Neutrophil (primary cell): Measurements from ENCODE around the gene DOHH.
"Not testable (repeated sequence)": the region's sequence is repeated elsewhere in the genome, so short reads cannot be mapped to it uniquely, and the experiment has no call there.

Experiments used
- H3K27ac ChIP-seq: fragments of 200-600 bp; sonication (generic); 2 replicates; pipeline ENCODE4 v1.5.1; 2016; ENCODE audit warnings: mild to moderate bottlenecking, moderate library complexity
- H3K27me3 ChIP-seq: fragments of 200-600 bp; sonication (generic); 2 replicates; pipeline ENCODE4 v1.6.0; 2016; ENCODE audit warnings: mild to moderate bottlenecking
- H3K36me3 ChIP-seq: fragments of 200-600 bp; sonication (generic); 2 replicates; pipeline ENCODE4 v1.5.1; 2017
- H3K4me1 ChIP-seq, 2 experiments: fragments of 200-600 bp in 1 of 2; sonication (generic) in 1 of 2; 1 replicate in 1 of 2; 2 replicates in 1 of 2; pipeline versions ENCODE4 v1.5.1 to v1.6.1; 2013 to 2016; ENCODE audit warnings: low read depth in 1 of 2, low read length in 1 of 2, mild to moderate bottlenecking in 1 of 2, moderate library complexity in 1 of 2; ENCODE audit not compliant: control insufficient read depth in 1 of 2, insufficient read depth in 1 of 2
- H3K4me3 ChIP-seq, 2 experiments: fragments of 200-600 bp in 1 of 2; sonication (generic) in 1 of 2; 1 replicate in 1 of 2; 2 replicates in 1 of 2; pipeline ENCODE4 v1.5.1; 2013 to 2016; ENCODE audit warnings: low read depth in 1 of 2, low read length in 1 of 2, mild to moderate bottlenecking in 1 of 2, moderate library complexity in 1 of 2
- H3K9me3 ChIP-seq: fragments of 200-600 bp; sonication (generic); 2 replicates; pipeline ENCODE4 v1.5.1; 2016
- TF ChIP-seq, protein P1 (sequence below): fragments of 200-600 bp; sonication (generic); IDR thresholded peaks from 2 replicates; pipeline ENCODE4 v1.5.1; 2016; ENCODE audit warnings: antibody characterized with exemption

Gene DOHH

DNA sequence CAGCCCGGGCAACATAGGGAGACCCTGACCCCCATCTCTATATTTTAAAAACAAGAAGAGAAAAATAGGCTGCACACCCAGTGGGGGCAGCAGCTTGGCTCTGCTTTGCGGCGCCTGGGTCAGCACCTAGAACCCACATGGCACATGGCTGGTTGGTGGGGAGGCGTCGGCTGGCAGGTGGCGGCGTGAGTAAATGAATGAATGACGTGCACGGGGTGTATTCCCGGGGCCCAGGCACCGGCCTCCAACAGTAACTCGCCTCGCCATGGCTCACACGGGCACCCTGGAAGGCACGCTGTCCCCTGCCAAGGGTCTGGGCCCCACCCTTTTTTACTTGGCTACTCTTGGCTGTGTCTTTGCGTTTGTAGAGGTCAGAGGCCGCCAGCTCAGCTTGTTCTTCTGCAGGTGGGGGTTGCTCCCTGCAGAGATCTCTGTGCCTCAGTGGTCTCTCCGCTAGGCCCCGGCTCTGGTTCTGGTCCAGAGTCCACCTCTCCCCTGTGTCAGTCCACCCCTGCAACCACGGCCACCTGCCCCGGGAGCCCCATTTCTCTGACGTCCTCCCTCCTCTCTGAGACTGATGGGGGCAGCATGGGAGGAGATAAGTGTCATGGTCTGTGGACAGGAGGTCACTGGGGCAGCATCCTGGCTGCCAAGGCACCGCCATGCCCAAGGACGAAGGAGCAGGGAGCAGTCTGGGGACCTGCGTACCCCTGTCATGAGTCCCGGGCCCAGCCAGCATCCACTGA is 11.2 kb upstream of the DOHH start:
- H3K27ac ChIP-seq = no peak overlapping the region
- no peak overlapping the region for H3K4me3 ChIP-seq
- H3K36me3 ChIP-seq = peaks cover 66% of the 10 kb centered on the region
- H3K27me3 ChIP-seq = no peaks in the 10 kb centered on the region
- H3K4me1 ChIP-seq = peaks cover 12% of the 10 kb centered on the region in 2 experiments
- H3K9me3 ChIP-seq = no peaks in the 10 kb centered on the region
- TF ChIP-seq, protein P1, sequence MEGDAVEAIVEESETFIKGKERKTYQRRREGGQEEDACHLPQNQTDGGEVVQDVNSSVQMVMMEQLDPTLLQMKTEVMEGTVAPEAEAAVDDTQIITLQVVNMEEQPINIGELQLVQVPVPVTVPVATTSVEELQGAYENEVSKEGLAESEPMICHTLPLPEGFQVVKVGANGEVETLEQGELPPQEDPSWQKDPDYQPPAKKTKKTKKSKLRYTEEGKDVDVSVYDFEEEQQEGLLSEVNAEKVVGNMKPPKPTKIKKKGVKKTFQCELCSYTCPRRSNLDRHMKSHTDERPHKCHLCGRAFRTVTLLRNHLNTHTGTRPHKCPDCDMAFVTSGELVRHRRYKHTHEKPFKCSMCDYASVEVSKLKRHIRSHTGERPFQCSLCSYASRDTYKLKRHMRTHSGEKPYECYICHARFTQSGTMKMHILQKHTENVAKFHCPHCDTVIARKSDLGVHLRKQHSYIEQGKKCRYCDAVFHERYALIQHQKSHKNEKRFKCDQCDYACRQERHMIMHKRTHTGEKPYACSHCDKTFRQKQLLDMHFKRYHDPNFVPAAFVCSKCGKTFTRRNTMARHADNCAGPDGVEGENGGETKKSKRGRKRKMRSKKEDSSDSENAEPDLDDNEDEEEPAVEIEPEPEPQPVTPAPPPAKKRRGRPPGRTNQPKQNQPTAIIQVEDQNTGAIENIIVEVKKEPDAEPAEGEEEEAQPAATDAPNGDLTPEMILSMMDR = no peak

DNA sequence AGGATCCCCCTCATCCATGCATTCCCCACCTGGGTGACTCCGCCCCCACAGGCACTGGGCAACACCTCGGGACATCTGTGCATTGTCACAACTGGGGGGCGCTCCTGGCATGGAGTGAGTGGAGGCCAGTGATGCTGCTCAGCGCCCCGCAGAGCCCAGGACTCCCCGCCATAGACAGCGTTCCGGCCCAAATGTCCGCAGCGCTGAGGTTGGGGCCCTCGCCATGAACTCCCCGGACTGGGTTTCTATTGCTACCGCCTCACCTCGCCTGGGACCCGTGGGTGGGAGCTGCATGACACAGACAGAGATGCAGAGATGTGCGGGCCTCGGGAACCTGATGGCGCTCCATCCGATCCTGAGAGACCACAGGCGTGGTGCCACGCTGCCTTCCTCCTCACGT is 10.3 kb upstream of the DOHH start:
- H3K9me3 ChIP-seq = no peaks in the 10 kb centered on the region
- no peak overlapping the region for H3K27ac ChIP-seq
- peaks cover 61% of the 10 kb centered on the region for H3K36me3 ChIP-seq
- H3K4me3 ChIP-seq = no peak overlapping the region
- H3K4me1 ChIP-seq = peaks cover 14 to 16% of the 10 kb centered on the region in 2 experiments
- TF ChIP-seq, protein P1 = no peak
- no peaks in the 10 kb centered on the region for H3K27me3 ChIP-seq

DNA sequence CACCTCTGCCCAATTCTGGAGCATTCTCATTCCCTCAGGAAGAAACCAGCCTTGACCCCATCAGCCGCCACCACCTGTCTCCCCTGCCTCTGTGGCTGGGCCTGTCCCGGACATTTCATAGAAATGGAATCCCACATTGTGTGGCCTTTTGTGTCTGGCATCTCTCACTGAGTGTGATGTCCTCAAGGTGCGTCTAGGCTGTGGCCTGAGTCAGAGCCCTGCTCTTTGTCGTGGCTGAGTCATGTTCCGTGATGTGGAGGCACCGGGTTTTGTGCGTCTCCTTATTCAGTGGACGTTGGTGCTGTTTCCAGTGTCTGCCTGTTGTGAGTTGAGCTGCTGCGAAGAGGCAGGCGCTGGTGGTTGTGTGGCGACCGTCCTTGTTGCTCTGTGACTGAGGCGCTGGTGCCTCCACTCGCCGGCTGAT is 9.1 kb upstream of the DOHH start:
- Histone ChIP-seq H3K36me3 (peaks cover 55% of the 10 kb centered on the region), H3K4me3 (no peak overlapping the region), H3K27ac (no peak overlapping the region), H3K4me1 (peaks cover 23 to 25% of the 10 kb centered on the region in 2 experiments), H3K27me3 (no peaks in the 10 kb centered on the region), H3K9me3 (no peaks in the 10 kb centered on the region)
- TF ChIP-seq, protein P1 = no peak

DNA sequence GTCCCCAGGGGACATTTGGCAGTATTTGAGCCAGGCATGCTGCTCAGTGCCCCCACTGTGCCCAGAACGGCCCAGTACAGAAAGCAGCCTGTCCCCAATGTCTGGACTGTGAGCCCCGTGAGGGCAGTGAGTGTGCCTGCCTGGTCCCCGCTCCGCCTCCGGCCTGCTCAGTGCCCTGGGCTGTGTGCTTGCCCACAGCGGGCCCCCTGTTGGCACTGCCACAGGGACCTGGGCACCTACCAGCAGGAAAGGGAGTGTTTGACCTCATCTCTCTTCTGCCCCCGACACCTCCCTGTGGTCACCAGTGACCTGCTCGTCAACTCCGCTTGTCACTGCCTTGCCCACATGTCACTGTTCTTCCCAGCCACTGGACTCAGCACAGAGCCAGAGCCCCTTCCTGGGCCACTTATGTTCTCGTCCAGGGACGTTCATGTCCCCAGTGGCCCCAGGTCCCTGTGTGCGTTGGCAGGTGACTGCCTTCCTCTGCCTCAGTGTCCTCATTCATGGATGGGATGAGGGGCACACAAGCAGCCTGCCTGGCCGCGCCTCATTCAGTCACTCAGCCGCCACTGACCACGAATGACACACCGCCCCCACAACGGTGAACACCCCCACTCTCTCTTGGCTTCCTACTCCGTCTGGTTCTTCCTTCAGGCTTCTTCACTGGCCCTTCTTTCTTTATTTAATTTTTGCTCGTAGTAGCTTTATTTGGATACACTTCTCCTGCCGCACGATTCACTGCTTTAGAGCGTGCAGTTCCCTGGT is 8.5 kb upstream of the DOHH start:
- Histone ChIP-seq H3K36me3 (peaks cover 53% of the 10 kb centered on the region), H3K27me3 (no peaks in the 10 kb centered on the region), H3K27ac (no peak overlapping the region), H3K4me3 (no peak overlapping the region), H3K4me1 (peaks cover 23 to 25% of the 10 kb centered on the region in 2 experiments), H3K9me3 (no peaks in the 10 kb centered on the region)
- TF ChIP-seq, protein P1 = no peak

DNA sequence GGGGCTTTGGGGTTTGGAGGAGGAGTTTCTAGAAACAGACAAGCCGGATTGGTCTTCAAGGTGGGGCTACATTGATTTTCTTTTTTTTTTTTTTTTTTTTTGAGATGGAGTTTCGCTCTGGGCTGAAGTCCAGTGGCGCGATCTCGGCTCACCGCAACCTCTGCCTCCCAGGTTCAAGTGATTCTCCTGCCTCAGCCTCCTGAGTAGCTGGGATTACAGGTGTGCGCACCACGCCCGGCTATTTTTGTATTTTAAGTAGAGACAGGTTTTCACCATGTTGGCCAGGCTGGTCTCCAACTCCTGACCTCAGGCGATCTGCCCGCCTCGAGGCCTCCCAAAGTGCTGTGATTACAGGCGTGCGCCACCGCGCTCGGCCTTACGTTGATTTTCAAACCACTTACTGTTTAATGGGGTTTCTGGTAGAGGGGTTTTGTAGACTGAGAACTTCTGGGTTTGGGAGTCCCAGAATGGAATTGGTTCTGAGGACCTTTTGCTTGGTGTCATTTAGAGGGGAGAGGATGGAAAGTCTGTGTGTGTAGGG is 7.7 kb upstream of the DOHH start:
- peaks cover 23 to 25% of the 10 kb centered on the region in 2 experiments for H3K4me1 ChIP-seq
- H3K36me3 ChIP-seq = peaks cover 45% of the 10 kb centered on the region
- H3K27ac ChIP-seq, H3K27me3 ChIP-seq, H3K9me3 ChIP-seq, H3K4me3 ChIP-seq: not testable (repeated sequence)
